ENCODE measurements around the gene SLC48A1.

The SLC48A1 gene

DNA sequence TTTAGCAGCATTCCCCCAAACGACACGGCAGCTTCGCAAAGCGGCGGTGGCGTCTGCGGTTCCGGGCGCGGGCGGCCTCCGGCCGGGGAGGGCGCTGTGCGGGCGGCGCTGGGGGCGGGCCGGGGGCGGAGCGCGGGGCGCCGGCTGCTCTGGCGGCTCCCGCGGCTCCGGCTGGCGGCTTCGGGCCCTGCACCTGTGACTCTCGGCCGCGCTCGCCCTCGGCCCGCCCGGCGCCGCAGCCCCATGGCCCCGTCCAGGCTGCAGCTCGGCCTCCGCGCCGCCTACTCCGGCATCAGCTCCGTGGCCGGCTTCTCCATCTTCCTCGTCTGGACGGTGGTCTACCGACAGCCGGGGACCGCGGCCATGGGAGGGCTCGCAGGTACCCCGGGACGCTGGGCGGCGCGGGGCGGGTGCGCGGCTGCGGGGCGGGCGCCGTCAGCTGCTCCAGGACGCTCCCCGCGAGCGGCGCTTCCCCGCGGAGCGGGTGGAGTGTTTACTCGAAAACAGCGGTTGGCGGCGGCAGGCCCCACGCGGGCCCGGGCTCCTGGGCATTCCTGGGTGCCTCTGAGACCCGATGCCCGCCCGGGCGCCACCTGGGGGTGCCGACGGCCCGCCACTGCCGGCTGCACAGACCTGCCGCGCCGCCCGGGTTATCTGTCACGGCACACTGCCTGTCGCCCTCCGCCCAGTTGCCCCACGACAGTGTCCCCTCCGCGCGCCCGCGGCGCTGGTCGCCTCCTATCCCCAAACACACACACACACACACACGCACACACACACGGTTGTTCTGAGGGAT, at the start of gene SLC48A1:
TSS of gene SLC48A1 (plus strand) at position 177 of the 796 bp plus-strand sequence. CDS start at position 244, 67 bp downstream.
- DNase-seq = peak; percentile 85
- no peak within 1 kb of the TSS for H3K27ac Mint-ChIP-seq

DNA sequence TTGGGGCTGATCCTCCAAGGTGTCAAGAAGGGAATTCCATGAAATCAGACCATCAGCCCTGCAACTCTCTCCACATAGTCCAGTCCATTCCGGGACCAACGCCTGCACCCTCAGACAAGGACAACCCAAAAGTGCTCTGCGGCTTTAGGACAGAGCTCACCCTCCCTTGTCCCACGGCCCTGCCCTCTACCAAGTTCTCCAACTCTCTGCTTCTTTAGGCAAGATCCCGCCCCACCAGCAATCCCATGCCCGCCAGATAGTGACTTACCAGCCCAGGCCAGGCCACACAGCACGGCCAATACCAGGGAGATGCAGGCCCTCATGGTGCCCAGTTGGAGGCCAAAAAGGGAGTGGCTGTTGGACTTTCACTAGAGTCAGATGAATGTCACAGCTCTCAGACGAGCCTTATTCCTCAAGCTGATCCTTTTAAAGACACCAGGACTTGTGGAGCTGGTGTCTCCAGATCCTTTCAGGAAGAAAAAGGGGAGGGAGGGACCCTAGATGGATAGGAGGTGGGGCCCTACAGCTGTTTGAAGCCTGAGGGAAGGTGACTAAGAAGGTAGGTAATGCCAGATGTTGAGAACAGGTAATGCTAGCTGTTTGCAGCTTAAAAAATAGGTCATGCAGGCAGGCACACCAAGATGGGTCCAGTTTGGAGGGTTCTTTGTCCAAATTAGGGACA, 47.8 kb upstream of the SLC48A1 start, which contains the start of gene ENDOU:
TSS of gene ENDOU (minus strand) at position 400 of the 682 bp plus-strand sequence. CDS start at position 323, 77 bp downstream.
- no peaks in the 10 kb centered on the region for H3K9me3 Mint-ChIP-seq
- H3K4me3 Mint-ChIP-seq = no peak within 1 kb of the TSS
- H3K27me3 Mint-ChIP-seq (ENCODE audit: low read depth, poor library complexity) = peaks cover 4% of the 10 kb centered on the region
- H3K36me3 Mint-ChIP-seq (ENCODE audit: low read depth) = no peaks in the 10 kb centered on the region
- no peak within 1 kb of the TSS for H3K27ac Mint-ChIP-seq
- H3K4me1 Mint-ChIP-seq = peaks cover 25% of the 10 kb centered on the region
- DNase-seq = no peak
- TF ChIP-seq, protein P1, sequence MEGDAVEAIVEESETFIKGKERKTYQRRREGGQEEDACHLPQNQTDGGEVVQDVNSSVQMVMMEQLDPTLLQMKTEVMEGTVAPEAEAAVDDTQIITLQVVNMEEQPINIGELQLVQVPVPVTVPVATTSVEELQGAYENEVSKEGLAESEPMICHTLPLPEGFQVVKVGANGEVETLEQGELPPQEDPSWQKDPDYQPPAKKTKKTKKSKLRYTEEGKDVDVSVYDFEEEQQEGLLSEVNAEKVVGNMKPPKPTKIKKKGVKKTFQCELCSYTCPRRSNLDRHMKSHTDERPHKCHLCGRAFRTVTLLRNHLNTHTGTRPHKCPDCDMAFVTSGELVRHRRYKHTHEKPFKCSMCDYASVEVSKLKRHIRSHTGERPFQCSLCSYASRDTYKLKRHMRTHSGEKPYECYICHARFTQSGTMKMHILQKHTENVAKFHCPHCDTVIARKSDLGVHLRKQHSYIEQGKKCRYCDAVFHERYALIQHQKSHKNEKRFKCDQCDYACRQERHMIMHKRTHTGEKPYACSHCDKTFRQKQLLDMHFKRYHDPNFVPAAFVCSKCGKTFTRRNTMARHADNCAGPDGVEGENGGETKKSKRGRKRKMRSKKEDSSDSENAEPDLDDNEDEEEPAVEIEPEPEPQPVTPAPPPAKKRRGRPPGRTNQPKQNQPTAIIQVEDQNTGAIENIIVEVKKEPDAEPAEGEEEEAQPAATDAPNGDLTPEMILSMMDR (IDR thresholded peaks at IDR 0.05) = no peak

More for the DNA sequence above, at the start of gene SLC48A1:
- H3K27me3 Mint-ChIP-seq (ENCODE audit: low read depth, poor library complexity) = peaks cover 28% of the 10 kb centered on the region
- peak within 1 kb of the TSS; percentile 94 for H3K4me3 Mint-ChIP-seq
- no peaks in the 10 kb centered on the region for H3K36me3 Mint-ChIP-seq (ENCODE audit: low read depth)
- TF ChIP-seq, protein P1 (IDR thresholded peaks at IDR 0.05) = no peak
- peaks cover 43% of the 10 kb centered on the region for H3K4me1 Mint-ChIP-seq
- H3K9me3 Mint-ChIP-seq = no peaks in the 10 kb centered on the region

DNA sequence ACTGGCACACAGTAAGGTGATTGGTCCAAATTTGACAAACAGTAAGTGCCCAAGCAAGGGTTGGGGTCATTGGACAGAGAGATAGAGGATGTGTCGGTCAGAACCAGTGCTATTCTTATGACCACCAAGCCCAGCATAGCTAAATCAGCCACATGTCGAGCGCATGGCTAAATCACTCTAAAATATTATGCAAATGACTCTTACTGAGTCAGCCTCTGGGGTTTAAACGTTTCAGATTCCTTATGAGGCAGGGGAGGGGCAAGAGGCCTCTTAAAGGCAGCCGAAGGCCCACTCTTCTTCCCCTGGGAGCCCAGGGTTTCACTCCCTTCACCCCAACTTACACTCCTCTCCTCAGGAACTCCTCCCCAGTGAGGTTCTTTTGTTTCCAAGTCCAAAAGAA, 47.1 kb upstream of the SLC48A1 start:
- peaks cover 31% of the 10 kb centered on the region for H3K4me1 Mint-ChIP-seq
- TF ChIP-seq, protein P1 (IDR thresholded peaks at IDR 0.05) = no peak
- no peak overlapping the region for H3K27ac Mint-ChIP-seq
- peaks cover 4% of the 10 kb centered on the region for H3K27me3 Mint-ChIP-seq (ENCODE audit: low read depth, poor library complexity)
- no peak overlapping the region for H3K4me3 Mint-ChIP-seq
- no peak for DNase-seq
- H3K9me3 Mint-ChIP-seq = no peaks in the 10 kb centered on the region
- H3K36me3 Mint-ChIP-seq (ENCODE audit: low read depth) = no peaks in the 10 kb centered on the region

DNA sequence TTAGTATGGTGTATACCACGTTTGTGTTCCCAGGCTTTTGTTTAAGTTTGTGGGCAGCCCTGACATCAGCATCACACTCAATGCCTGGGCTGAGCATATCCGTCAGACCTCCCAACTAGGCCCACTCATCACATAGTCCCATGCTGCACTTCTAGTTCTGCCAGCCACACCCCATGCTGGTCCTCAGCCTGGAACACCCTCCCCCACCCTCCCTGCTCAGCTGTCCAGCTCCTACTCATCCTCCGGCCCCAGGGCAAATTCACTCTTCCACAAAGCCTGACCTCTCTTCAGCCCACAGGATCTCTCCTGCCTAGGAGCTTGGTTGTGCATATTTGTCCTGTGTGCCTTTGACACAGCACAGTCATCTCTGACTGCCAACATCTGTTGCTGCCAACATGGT, 43.8 kb upstream of the SLC48A1 start:
- H3K9me3 Mint-ChIP-seq = no peaks in the 10 kb centered on the region
- TF ChIP-seq, protein P1 (IDR thresholded peaks at IDR 0.05) = no peak
- H3K27me3 Mint-ChIP-seq (ENCODE audit: low read depth, poor library complexity) = peaks cover 4% of the 10 kb centered on the region
- no peak for DNase-seq
- no peak overlapping the region for H3K4me3 Mint-ChIP-seq
- H3K36me3 Mint-ChIP-seq (ENCODE audit: low read depth) = no peaks in the 10 kb centered on the region
- no peak overlapping the region for H3K27ac Mint-ChIP-seq
- peaks cover 39% of the 10 kb centered on the region for H3K4me1 Mint-ChIP-seq

DNA sequence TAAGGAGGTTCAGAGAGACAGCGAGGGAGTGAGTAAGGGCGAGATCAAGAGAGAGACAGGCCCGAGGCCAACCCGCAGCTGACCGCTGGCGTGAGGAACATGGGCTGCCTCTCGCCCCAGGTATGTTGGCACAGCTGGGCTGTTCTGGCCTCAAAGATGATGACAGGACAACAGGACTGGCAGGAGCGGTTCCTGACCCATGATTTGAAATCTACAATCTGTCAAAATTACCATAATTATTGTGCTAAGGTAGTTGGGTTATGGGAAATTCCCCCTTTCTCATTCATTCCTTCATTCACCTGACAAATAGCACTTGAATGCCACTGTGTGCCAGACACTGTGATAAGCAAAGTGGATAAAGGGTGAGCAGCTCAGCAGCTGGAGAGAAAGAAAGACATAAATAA, 42.7 kb upstream of the SLC48A1 start:
- no peaks in the 10 kb centered on the region for H3K36me3 Mint-ChIP-seq (ENCODE audit: low read depth)
- no peak for DNase-seq

More for the DNA sequence above, 42.7 kb upstream of the SLC48A1 start:
- peaks cover 50% of the 10 kb centered on the region for H3K4me1 Mint-ChIP-seq
- TF ChIP-seq, protein P1 (IDR thresholded peaks at IDR 0.05) = no peak
- no peak overlapping the region for H3K27ac Mint-ChIP-seq
- peaks cover 4% of the 10 kb centered on the region for H3K27me3 Mint-ChIP-seq (ENCODE audit: low read depth, poor library complexity)
- H3K4me3 Mint-ChIP-seq = no peak overlapping the region
- H3K9me3 Mint-ChIP-seq = no peaks in the 10 kb centered on the region

All from nephron progenitor cell (in vitro differentiated cells).